GM12873 (cell line): ENCODE data around the gene BUD31.

Source experiments
- CTCF ChIP-seq: IDR thresholded peaks from 2 replicates; pipeline ENCODE4 v1.5.1; 2012; ENCODE audit warnings: low read depth, mild to moderate bottlenecking, moderate library complexity, low read length, control low read depth; ENCODE audit not compliant: insufficient read depth; ENCODE audit errors: missing control alignments

The BUD31 gene

DNA sequence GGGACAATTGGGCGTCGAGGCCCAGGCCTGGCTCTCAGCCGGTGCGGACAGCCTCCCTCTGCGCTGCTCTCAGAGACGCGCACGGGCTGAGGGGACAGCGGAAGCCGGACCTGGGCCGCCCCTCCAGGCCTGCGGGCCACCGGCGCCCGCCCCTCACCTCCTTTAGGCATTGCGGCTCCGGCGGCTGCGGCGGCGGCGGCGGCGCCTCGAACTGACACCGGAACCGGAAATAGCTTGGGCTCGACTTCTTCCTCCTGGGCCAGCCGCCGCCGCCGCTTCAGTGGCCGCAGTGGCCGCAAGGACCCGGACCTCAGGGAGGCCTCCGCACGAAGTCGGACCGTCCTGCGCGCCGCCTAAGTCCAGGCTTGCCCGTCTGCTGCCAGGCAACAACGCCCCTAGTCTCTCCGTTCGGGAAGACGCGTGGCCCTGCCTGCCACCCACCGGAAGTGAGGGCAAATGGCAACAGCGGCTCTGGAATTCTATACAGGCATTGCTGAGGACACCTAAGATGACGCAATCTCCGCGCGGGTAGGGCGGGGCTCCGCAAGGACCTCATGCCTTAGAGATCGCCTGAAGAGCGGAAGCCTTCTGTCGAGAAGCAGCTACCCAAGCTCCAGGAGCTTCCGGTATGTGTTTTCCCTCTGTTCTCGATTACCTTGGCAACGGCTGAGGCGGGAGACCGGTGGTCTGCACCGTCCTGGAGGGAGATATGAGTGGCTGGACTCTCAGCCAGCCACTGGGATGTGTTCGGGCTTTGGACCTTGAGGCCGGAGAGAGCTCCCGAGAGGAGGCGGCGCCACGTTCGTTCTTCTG is at the start of gene BUD31, which contains the start of gene PDAP1:
TSS of gene BUD31 (plus strand) at position 591 of the 813 bp plus-strand sequence. CDS start 2,124 bp downstream, outside the sequence.
TSS of gene PDAP1 (minus strand) at position 219 of the 813 bp plus-strand sequence. CDS start at position 170, 49 bp downstream.
- no peak for TF ChIP-seq CTCF

GRCh38 chr7:99359465-99360154 is 49.2 kb upstream of the BUD31 start:
- no peak for TF ChIP-seq CTCF

DNA sequence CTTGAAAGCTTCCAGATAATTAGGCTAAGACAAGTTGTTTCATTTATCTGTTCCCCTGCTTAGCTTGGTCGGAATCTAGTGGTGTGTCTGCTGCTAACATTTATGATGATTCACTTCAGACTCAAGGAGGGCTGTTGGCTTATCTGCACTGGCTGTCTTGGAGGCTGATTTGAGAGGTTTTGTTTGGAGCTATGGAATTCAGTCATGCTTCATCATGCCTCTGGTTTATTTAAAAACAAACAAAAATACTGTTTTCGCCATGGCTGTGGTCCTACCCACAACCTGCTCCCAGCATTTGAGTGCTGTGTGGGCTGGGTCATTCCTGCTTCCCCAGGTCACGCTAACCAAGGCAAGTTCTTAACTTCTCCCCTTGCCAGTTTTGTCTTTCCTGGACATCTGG is 46.0 kb upstream of the BUD31 start:
- no peak for TF ChIP-seq CTCF

GRCh38 chr7:99363286-99363685 is 45.5 kb upstream of the BUD31 start:
- no peak for TF ChIP-seq CTCF

DNA sequence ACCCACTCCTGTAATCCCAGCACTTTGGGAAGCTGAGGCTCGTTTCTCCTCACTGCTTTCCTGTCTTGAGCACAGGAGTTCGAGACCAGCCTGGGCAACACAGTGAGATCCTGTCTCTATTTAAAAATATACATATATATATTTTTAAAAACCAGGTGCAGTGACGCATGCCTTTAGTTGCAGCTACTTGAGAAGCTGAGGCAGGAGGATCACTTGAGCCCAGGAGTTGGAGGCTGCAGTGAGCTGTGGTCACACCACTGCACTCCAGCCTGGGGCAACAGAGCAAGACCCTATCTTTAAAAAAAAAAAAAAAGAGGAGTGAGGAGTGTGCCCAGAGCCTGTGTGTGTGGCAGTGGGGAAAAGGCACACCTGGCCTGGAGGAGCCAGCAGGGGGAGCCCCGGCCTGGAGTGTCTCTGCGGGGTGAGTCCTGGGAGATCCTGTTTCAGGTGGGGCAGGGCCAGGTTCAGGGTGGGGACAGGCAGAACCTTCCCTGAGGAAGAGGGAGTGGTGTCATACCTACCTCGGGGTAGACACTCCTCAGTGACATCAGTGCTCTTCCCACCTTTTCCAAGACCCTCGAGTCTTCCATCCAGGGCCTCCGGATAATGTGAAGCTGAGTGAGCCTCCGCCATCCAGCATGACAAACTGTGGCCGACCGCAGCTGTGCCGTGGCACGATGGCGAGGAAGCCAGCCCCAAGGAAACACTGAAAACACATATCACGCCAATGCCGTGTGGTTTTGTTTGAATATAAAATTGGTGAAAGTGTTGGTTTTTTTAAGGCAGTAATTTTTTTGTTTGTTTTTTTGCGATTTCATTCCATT is 43.2 kb upstream of the BUD31 start:
- peak; percentile 75 for TF ChIP-seq CTCF

DNA sequence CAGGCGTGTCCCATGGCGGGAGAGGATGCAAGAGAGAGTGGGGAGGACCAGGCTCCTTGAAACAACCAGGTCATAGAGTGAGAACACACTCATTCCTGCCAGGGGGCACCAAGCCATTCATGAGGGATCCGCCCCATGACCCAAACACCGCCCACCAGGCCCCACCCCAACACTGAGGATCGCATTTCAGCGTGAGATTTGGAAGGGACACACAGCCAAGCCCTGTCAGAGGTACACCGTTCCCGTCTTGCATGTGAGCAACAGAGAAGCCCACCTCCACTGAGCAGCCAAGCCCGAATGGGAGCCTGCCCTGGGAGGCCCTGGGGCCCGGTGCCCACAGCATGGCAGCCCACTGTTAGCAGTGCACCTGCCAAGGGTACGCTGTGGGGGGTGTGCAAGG is 42.1 kb upstream of the BUD31 start:
- no peak for TF ChIP-seq CTCF
